HCT116 (cell line): ENCODE measurements around the gene MKNK1. TPM values are rescaled to one million over a fixed set of nuclear protein-coding genes. Genes with fewer than 3 reads are reported as not detected.

ENCODE experiments used
- ATAC-seq: fragments of 200-7000 bp; cut with Tn5 transposase; 2 replicates; pipeline ENCODE4 v1.9.1; 2020; ENCODE audit warnings: mild to moderate bottlenecking, moderate library complexity
- BruUV-seq: library from RNA; stranded (reverse); fragments of 400-500 nt; replicated peaks from 2 replicates; lab custom pipeline; 2021; lab: Mats Ljungman, UMichigan
- CTCF ChIA-PET: fragments of 300-600 bp; sonication (Branson Sonifier 250); formaldehyde crosslinking; loops from one replicate; lab custom pipeline; 2021; ENCODE audit warnings: antibody characterized with exemption; lab: Charles Lee
- POLR2A ChIA-PET: fragments of 300-600, 350-600 bp; sonication (Branson Sonifier 250); formaldehyde crosslinking; loops from one replicate; lab custom pipeline; 2021; ENCODE audit warnings: antibody characterized with exemption; lab: Charles Lee
- RAD21 ChIA-PET, 2 experiments: fragments of 300-600 bp; sonication (Branson Sonifier 250); formaldehyde crosslinking; loops; one replicate each; lab custom pipeline; 2023; ENCODE audit warnings: low total read pairs in 2 of 2; ENCODE audit not compliant: uncharacterized antibody in 2 of 2, unreplicated experiment in 2 of 2, low non-redundant PET in 1 of 2; lab: Charles Lee
- DNase-seq: peaks from one replicate; pipeline ENCODE4 v3.0.0-alpha.2; 2010; ENCODE audit warnings: low read depth, low spot score
- H2AFZ ChIP-seq: fragments of 200-600 bp; shearing (Covaris generic), sonication (generic); 2 replicates; pipeline ENCODE4 v1.6.1; 2017; ENCODE audit warnings: low read depth, mixed run types, mixed read lengths, antibody characterized with exemption, low read length; ENCODE audit not compliant: poor library complexity, severe bottlenecking
- H3K27ac ChIP-seq: 2 replicates; pipeline ENCODE4 v1.5.1; 2012; ENCODE audit warnings: low read depth, low read length
- H3K27me3 ChIP-seq: fragments of 200-600 bp; sonication (generic); 2 replicates; pipeline ENCODE4 v1.6.1; 2016; ENCODE audit warnings: mixed run types, low read length, mixed read lengths; ENCODE audit not compliant: insufficient read depth
- H3K36me3 ChIP-seq, 2 experiments: fragments of 200-500 bp in 1 of 2; fragments of 200-600 bp in 1 of 2; sonication (Bioruptor generic) in 1 of 2; sonication (generic) in 1 of 2; 2 replicates each; pipeline versions ENCODE4 v1.5.1 to v1.6.1; 2014 to 2016; ENCODE audit warnings: low read length in 2 of 2, inconsistent platforms in 1 of 2, mixed read lengths in 1 of 2, mixed run types in 1 of 2; ENCODE audit not compliant: insufficient read depth in 2 of 2, control insufficient read depth in 1 of 2
- H3K4me1 ChIP-seq, 2 experiments: fragments of 200-600 bp in 1 of 2; sonication (generic) in 1 of 2; 2 replicates each; pipeline versions ENCODE4 v1.5.1 to v1.6.1; 2012 to 2017; ENCODE audit warnings: low read length in 2 of 2, inconsistent platforms in 1 of 2, mild to moderate bottlenecking in 1 of 2, mixed read lengths in 1 of 2, mixed run types in 1 of 2, moderate library complexity in 1 of 2; ENCODE audit not compliant: insufficient read depth in 2 of 2, control insufficient read depth in 1 of 2
- H3K4me2 ChIP-seq: fragments of 200-600 bp; sonication (generic); 2 replicates; pipeline ENCODE4 v1.6.1; 2017; ENCODE audit warnings: mixed run types, low read length, mixed read lengths
- H3K4me3 ChIP-seq, 2 experiments: fragments of 200-600 bp in 1 of 2; sonication (generic) in 1 of 2; replicated peaks in 1 of 2; 2 replicates each; pipeline ENCODE4 v1.5.1; 2011 to 2016; ENCODE audit warnings: low read length in 2 of 2, control low read depth in 1 of 2, low read depth in 1 of 2, mild to moderate bottlenecking in 1 of 2, mixed read lengths in 1 of 2, mixed run types in 1 of 2
- H3K79me2 ChIP-seq: fragments of 200-600 bp; sonication (generic); 2 replicates; pipeline ENCODE4 v1.6.1; 2017; ENCODE audit warnings: mild to moderate bottlenecking, mixed run types, low read length, moderate library complexity, mixed read lengths; ENCODE audit not compliant: insufficient read depth
- H3K9ac ChIP-seq: fragments of 200-600 bp; sonication (generic); 2 replicates; pipeline ENCODE4 v1.6.1; 2016; ENCODE audit warnings: low read length, mixed read lengths
- H3K9me2 ChIP-seq: fragments of 200-600 bp; sonication (generic), shearing (Covaris generic); 2 replicates; pipeline ENCODE4 v1.6.1; 2017; ENCODE audit warnings: mixed run types, mild to moderate bottlenecking, moderate library complexity; ENCODE audit not compliant: insufficient read depth
- H3K9me3 ChIP-seq, 2 experiments: fragments of 200-500 bp in 1 of 2; fragments of 200-600 bp in 1 of 2; sonication (Bioruptor generic) in 1 of 2; sonication (generic) in 1 of 2; 2 replicates each; pipeline ENCODE4 v1.6.1; 2014 to 2017; ENCODE audit warnings: low read length in 2 of 2, mixed read lengths in 2 of 2, inconsistent platforms in 1 of 2, low read depth in 1 of 2, mild to moderate bottlenecking in 1 of 2, mixed run types in 1 of 2, moderate library complexity in 1 of 2; ENCODE audit not compliant: control insufficient read depth in 1 of 2, insufficient read depth in 1 of 2
- H4K20me1 ChIP-seq: fragments of 200-600 bp; sonication (generic), shearing (Covaris generic); 2 replicates; pipeline ENCODE4 v1.6.1; 2017; ENCODE audit warnings: mixed run types, mild to moderate bottlenecking, moderate library complexity; ENCODE audit not compliant: insufficient read depth
- ATF3 ChIP-seq: IDR thresholded peaks from 2 replicates; pipeline ENCODE4 v1.6.1; 2012
- CBX3 ChIP-seq: IDR thresholded peaks from 2 replicates; pipeline ENCODE4 v1.6.1; 2012; ENCODE audit warnings: low read depth
- CEBPB ChIP-seq: IDR thresholded peaks from 2 replicates; pipeline ENCODE4 v1.6.1; 2012; ENCODE audit warnings: low read depth
- CTCF ChIP-seq, 3 experiments: fragments of 200-600 bp in 1 of 3; sonication (generic) in 1 of 3; IDR thresholded peaks in 2 of 3; conservative IDR thresholded peaks in 1 of 3; 2 replicates each; pipeline ENCODE4 v1.5.1; 2012 to 2017; ENCODE audit warnings: low read depth in 2 of 3, low read length in 2 of 3, antibody characterized with exemption in 1 of 3, borderline replicate concordance in 1 of 3, control low read depth in 1 of 3, mild to moderate bottlenecking in 1 of 3, mixed read lengths in 1 of 3, mixed run types in 1 of 3, moderate library complexity in 1 of 3; ENCODE audit not compliant: insufficient read depth in 1 of 3
- EGR1 ChIP-seq: IDR thresholded peaks from 2 replicates; pipeline ENCODE4 v1.6.1; 2012; ENCODE audit warnings: low read depth
- ELF1 ChIP-seq: IDR thresholded peaks from 2 replicates; pipeline ENCODE4 v1.6.1; 2012; ENCODE audit warnings: low read depth, borderline replicate concordance
- EZH2 ChIP-seq: fragments of 200-600 bp; sonication (generic); IDR thresholded peaks from 2 replicates; pipeline ENCODE4 v1.6.1; 2017; ENCODE audit warnings: antibody characterized with exemption, mixed run types
- EZH2phosphoT487 ChIP-seq: fragments of 200-600 bp; IDR thresholded peaks from 2 replicates; pipeline ENCODE4 v1.6.1; 2018; ENCODE audit warnings: antibody characterized with exemption, borderline replicate concordance
- FOSL1 ChIP-seq: IDR thresholded peaks from 2 replicates; pipeline ENCODE4 v1.6.1; 2012; ENCODE audit warnings: low read depth
- JUND ChIP-seq: IDR thresholded peaks from 2 replicates; pipeline ENCODE4 v1.6.1; 2012
- MAX ChIP-seq: IDR thresholded peaks from 2 replicates; pipeline ENCODE4 v1.6.1; 2012
- POLR2A ChIP-seq: IDR thresholded peaks from 2 replicates; pipeline ENCODE4 v1.7.0; 2011; ENCODE audit warnings: borderline replicate concordance; ENCODE audit not compliant: insufficient read depth, insufficient read length; ENCODE audit errors: extremely low read depth
- RAD21 ChIP-seq: IDR thresholded peaks from 2 replicates; pipeline ENCODE4 v1.6.1; 2012; ENCODE audit warnings: low read depth, mild to moderate bottlenecking
- REST ChIP-seq: IDR thresholded peaks from 2 replicates; pipeline ENCODE4 v1.6.1; 2012; ENCODE audit warnings: low read depth
- SIN3A ChIP-seq: IDR thresholded peaks from 2 replicates; pipeline ENCODE4 v1.6.1; 2012; ENCODE audit warnings: low read depth
- SP1 ChIP-seq: IDR thresholded peaks from 2 replicates; pipeline ENCODE4 v1.6.1; 2012; ENCODE audit warnings: low read depth
- SRF ChIP-seq: IDR thresholded peaks from 2 replicates; pipeline ENCODE4 v1.6.1; 2012; ENCODE audit warnings: low read depth
- TCF7L2 ChIP-seq: IDR thresholded peaks from 2 replicates; pipeline ENCODE4 v1.7.0; 2011; ENCODE audit warnings: borderline replicate concordance, inconsistent platforms; ENCODE audit not compliant: insufficient read depth, insufficient read length; ENCODE audit errors: extremely low read depth
- YY1 ChIP-seq: IDR thresholded peaks from 2 replicates; pipeline ENCODE4 v1.6.1; 2011; ENCODE audit warnings: low read length, low read depth, moderate library complexity, mild to moderate bottlenecking; ENCODE audit not compliant: insufficient replicate concordance; ENCODE audit errors: extremely low read depth
- ZFX ChIP-seq: fragments of 450-650 bp; IDR thresholded peaks from 2 replicates; pipeline ENCODE4 v1.6.1; 2017
- intact Hi-C: fragments of 100-400 bp; cut with micrococcal nuclease; formaldehyde crosslinking; loops from 2 replicates; pipeline ENCODE4 v1.10.0; 2022
- total RNA-seq: library from RNA; stranded (reverse); gene quantifications from one replicate; pipeline ENCODE4 v1.2.1, GENCODE V29; 2021; ENCODE audit not compliant: unreplicated experiment

Gene MKNK1
- total RNA-seq, 1 experiment from 2014 or later, result 30.9 TPM

- no peak overlapping the region for H3K9ac ChIP-seq
- no peaks in the 10 kb centered on the region for H4K20me1 ChIP-seq
- intact Hi-C loops, result no loop called here
- CTCF ChIA-PET, result interaction anchor here (0.6 kb wide), 1 partner anchor 144 kb away, joined by 3 read pairs; no protein-coding TSS in a partner anchor
- POLR2A ChIA-PET, result no interaction called here
- H3K4me2 ChIP-seq, result no peak overlapping the region
- no peaks in the 10 kb centered on the region for H3K9me2 ChIP-seq
- TF ChIP-seq EGR1, result no peak
- no peak for TF ChIP-seq POLR2A
- no peak for TF ChIP-seq RAD21
- no peak for TF ChIP-seq SRF
- no peak for TF ChIP-seq REST
- TF ChIP-seq MAX, result no peak
- TF ChIP-seq EZH2phosphoT487, result no peak
- TF ChIP-seq ATF3, result no peak
- TF ChIP-seq JUND, result no peak
- no peak for TF ChIP-seq CTCF (IDR thresholded peaks at IDR 0.05 in 2 of 3, conservative IDR thresholded peaks at IDR 0.05 in 1 of 3; ENCODE audit: borderline replicate concordance in 1 of 3, insufficient read depth in 1 of 3, low read depth in 2 of 3, low read length in 2 of 3)
- no peak for TF ChIP-seq SIN3A
- no peak for TF ChIP-seq EZH2
- no peak for TF ChIP-seq TCF7L2
- no peak for TF ChIP-seq FOSL1
- TF ChIP-seq ELF1, result no peak
- no peak for TF ChIP-seq ZFX
- TF ChIP-seq CEBPB, result no peak
- no peak for TF ChIP-seq SP1
- TF ChIP-seq YY1, result no peak
- TF ChIP-seq CBX3, result no peak
- TF ChIP-seq, all 23 proteins: peak for 0
- Histone ChIP-seq H3K4me3 (no peak overlapping the region), H3K27ac (no peak overlapping the region), H3K79me2 (no peaks in the 10 kb centered on the region), H2AFZ (no peak overlapping the region), H3K27me3 (no peaks in the 10 kb centered on the region), H3K9me3 (no peaks in the 10 kb centered on the region), H3K4me1 (peaks cover 0 to 7% of the 10 kb centered on the region in 2 experiments; a peak in 1 of 4 replicates), H3K36me3 (no peaks in the 10 kb centered on the region)
- BruUV-seq, result no TSS peak
- DNase-seq (no peak), ATAC-seq (no peak)
- RAD21 ChIA-PET, result no interaction called here
Measured at GRCh38 chr1:46550751-46551231, 53.3 kb downstream of the MKNK1 start.
